ENCODE results near the gene TUSC2. TPM values are rescaled to one million over a fixed set of nuclear protein-coding genes. Genes with fewer than 3 reads are reported as not detected.

TUSC2 gene
- total and polyA plus RNA-seq, 2 experiments from 2014 or later = 30.0 to 45.6 TPM

DNA sequence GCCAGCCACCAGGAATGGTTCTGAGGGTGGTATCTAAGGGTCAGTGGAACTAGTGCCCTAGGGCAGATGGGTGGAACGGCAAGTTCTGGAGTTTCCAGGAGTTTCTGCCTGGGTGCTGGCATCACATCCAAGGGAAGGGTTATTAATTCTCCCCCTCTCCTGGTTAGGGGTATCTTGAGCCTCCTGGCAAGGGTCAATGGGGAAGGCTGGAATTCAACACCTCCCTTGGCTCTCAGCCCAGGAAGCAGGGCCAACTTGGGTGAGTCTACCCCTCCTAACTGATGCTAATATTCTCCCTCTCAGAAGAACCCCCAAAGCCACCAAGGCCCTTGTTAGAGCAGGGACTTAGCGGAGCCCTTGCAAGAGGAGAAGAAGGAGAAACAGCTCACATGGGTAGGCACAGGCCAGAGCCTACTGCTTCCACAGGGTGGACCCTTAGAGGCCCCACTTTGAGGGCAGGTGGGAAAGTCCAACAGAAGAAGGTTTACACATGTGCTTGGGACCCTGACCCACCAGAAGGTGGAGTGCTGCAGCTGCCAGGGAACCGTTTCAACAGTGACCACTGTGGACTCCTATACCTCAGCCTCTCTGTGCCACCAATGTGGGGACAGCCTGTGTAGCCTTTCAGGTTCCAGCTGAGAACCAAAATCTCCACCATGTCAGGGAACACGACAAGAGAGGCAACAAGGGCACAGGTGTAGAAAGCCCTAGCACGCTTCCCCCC is 28.0 kb upstream of the TUSC2 start:
- H3K27ac ChIP-seq = no peak overlapping the region
- no peaks in the 10 kb centered on the region for H3K27me3 ChIP-seq
- peaks cover 38% of the 10 kb centered on the region for H4K20me1 ChIP-seq (ENCODE audit: insufficient read depth, poor library complexity, severe bottlenecking)
- no peaks in the 10 kb centered on the region for H3K9me2 ChIP-seq (replicated peaks; ENCODE audit: insufficient read depth)
- H3K4me1 ChIP-seq (ENCODE audit: insufficient read depth) = peaks cover 34% of the 10 kb centered on the region
- WGBS (ENCODE audit: low lambda C conversion rate, missing lambda C conversion rate) = 82% methylated on average over 5 of the region's 5 CpGs
- TF ChIP-seq EZH2 (IDR thresholded peaks at IDR 0.05; ENCODE audit: borderline replicate concordance) (no peak), EZH2phosphoT487 (IDR thresholded peaks at IDR 0.05; ENCODE audit: low read depth, severe bottlenecking, unreplicated experiment) (no peak)
- TF ChIP-seq, protein P1, sequence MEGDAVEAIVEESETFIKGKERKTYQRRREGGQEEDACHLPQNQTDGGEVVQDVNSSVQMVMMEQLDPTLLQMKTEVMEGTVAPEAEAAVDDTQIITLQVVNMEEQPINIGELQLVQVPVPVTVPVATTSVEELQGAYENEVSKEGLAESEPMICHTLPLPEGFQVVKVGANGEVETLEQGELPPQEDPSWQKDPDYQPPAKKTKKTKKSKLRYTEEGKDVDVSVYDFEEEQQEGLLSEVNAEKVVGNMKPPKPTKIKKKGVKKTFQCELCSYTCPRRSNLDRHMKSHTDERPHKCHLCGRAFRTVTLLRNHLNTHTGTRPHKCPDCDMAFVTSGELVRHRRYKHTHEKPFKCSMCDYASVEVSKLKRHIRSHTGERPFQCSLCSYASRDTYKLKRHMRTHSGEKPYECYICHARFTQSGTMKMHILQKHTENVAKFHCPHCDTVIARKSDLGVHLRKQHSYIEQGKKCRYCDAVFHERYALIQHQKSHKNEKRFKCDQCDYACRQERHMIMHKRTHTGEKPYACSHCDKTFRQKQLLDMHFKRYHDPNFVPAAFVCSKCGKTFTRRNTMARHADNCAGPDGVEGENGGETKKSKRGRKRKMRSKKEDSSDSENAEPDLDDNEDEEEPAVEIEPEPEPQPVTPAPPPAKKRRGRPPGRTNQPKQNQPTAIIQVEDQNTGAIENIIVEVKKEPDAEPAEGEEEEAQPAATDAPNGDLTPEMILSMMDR (IDR thresholded peaks at IDR 0.05; ENCODE audit: poor library complexity) = peak; percentile 3
- peaks cover 52% of the 10 kb centered on the region for H3K79me2 ChIP-seq
- H3K4me2 ChIP-seq = peak overlapping the region; percentile 99
- no peaks in the 10 kb centered on the region for H3K36me3 ChIP-seq (replicated peaks; ENCODE audit: insufficient read depth, low read depth)
- no peak for DNase-seq (ENCODE audit: low spot score)
- H3K4me3 ChIP-seq = no peak overlapping the region
- H3K9me3 ChIP-seq (ENCODE audit: low read depth) = no peaks in the 10 kb centered on the region
- H2AFZ ChIP-seq = no peak overlapping the region

DNA sequence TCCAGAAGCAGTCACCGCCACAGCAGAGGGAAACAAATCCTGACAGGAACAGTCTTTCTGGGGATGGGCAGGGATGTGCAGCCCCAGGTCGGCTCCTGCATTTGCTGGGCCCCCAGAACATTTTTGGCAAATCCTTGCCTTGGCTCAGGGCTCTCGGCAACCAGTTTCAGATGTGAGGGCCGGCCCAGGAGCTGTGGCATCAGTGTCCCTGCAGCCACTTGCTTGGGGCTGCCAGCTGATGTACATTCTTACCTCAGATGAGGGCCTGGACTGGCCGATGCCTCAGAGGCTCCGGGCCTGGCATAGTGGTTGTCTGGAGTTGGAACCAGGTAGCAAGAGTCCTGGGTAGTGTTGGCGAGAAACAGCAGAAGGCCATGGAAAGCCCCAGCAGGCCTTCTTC is 26.8 kb upstream of the TUSC2 start:
- Histone ChIP-seq H2AFZ (no peak overlapping the region), H3K4me1 (ENCODE audit: insufficient read depth) (peaks cover 39% of the 10 kb centered on the region), H3K27ac (no peak overlapping the region), H3K79me2 (peaks cover 57% of the 10 kb centered on the region), H3K4me3 (no peak overlapping the region), H3K9me3 (ENCODE audit: low read depth) (no peaks in the 10 kb centered on the region), H3K9me2 (replicated peaks; ENCODE audit: insufficient read depth) (no peaks in the 10 kb centered on the region), H3K27me3 (no peaks in the 10 kb centered on the region), H4K20me1 (ENCODE audit: insufficient read depth, poor library complexity, severe bottlenecking) (peaks cover 38% of the 10 kb centered on the region), H3K36me3 (replicated peaks; ENCODE audit: insufficient read depth, low read depth) (no peaks in the 10 kb centered on the region), H3K4me2 (no peak overlapping the region)
- 97% methylated on average over 7 of the region's 7 CpGs for WGBS (ENCODE audit: low lambda C conversion rate, missing lambda C conversion rate)
- no peak for TF ChIP-seq EZH2phosphoT487 (IDR thresholded peaks at IDR 0.05; ENCODE audit: low read depth, severe bottlenecking, unreplicated experiment)
- TF ChIP-seq, protein P1 (IDR thresholded peaks at IDR 0.05; ENCODE audit: poor library complexity) = no peak
- no peak for TF ChIP-seq EZH2 (IDR thresholded peaks at IDR 0.05; ENCODE audit: borderline replicate concordance)
- DNase-seq (ENCODE audit: low spot score) = no peak

DNA sequence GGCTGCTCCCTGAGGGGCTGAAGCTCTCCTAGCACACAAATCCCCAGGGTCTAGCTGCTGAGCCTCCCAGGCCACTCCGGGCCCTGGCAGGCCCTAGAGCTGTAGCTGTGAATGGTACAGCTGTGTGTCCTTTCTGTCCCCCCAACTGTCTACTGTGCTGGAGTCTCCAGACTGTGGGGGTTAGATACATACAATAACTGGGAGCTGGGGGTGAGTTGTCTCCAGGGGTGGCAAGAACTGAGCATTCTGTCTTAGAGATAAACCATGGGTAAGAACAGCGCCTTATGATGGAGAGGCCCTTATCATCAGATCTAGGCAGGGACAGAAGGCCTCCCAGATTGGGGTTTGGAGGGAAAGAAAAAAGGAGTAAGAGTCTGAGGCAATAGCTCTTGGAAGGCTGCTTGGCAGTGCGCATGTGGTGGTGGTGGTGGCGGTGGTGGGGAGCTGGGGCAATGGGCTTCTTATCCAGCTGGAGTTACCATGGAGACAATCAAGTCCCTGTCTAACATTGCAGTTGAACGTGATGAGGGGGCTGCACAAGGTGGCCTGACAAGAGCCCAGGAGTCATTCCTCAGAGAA is 26.3 kb upstream of the TUSC2 start:
- peaks cover 44% of the 10 kb centered on the region for H3K4me1 ChIP-seq (ENCODE audit: insufficient read depth)
- 94% methylated on average over 5 of the region's 5 CpGs for WGBS (ENCODE audit: low lambda C conversion rate, missing lambda C conversion rate)

More for the DNA sequence above, 26.3 kb upstream of the TUSC2 start:
- Histone ChIP-seq H3K9me3 (ENCODE audit: low read depth) (no peaks in the 10 kb centered on the region), H3K79me2 (peaks cover 62% of the 10 kb centered on the region), H3K9me2 (replicated peaks; ENCODE audit: insufficient read depth) (no peaks in the 10 kb centered on the region), H3K36me3 (replicated peaks; ENCODE audit: insufficient read depth, low read depth) (no peaks in the 10 kb centered on the region), H3K27me3 (no peaks in the 10 kb centered on the region), H3K27ac (no peak overlapping the region), H3K4me3 (no peak overlapping the region), H3K4me2 (no peak overlapping the region), H4K20me1 (ENCODE audit: insufficient read depth, poor library complexity, severe bottlenecking) (peaks cover 38% of the 10 kb centered on the region), H2AFZ (no peak overlapping the region)
- DNase-seq (ENCODE audit: low spot score) = no peak
- TF ChIP-seq EZH2phosphoT487 (IDR thresholded peaks at IDR 0.05; ENCODE audit: low read depth, severe bottlenecking, unreplicated experiment) (no peak), EZH2 (IDR thresholded peaks at IDR 0.05; ENCODE audit: borderline replicate concordance) (no peak)
- TF ChIP-seq, protein P1 (IDR thresholded peaks at IDR 0.05; ENCODE audit: poor library complexity) = no peak

Measured in hepatocyte (in vitro differentiated cells).